ENCODE results near the gene FAM89A.

- TF ChIP-seq CTCF (IDR thresholded peaks at IDR 0.05) (no peak), POLR2A (IDR thresholded peaks at IDR 0.05) (no peak)
These were observed 3.6 kb downstream of the FAM89A start for GRCh38 chr1:231036416-231036815.
